GM23338 (cell line): ENCODE measurements around the gene MYO7B. TPM values are rescaled to one million over a fixed set of nuclear protein-coding genes. Genes with fewer than 3 reads are reported as not detected.

Source experiments
- ATAC-seq: fragments of 200-7000 bp; cut with Tn5 transposase; 3 replicates; pipeline ENCODE4 v1.9.1; 2020
- DNase-seq: peaks from one replicate; pipeline ENCODE4 v3.0.0-alpha.2; 2015; ENCODE audit warnings: low spot score
- H2AFZ ChIP-seq: fragments of 200-600 bp; sonication (generic); 2 replicates; pipeline ENCODE4 v1.8.0; 2016; ENCODE audit warnings: antibody characterized with exemption, mild to moderate bottlenecking, moderate library complexity
- H3F3A ChIP-seq: fragments of 200-600 bp; sonication (generic); replicated peaks from 2 replicates; pipeline ENCODE4 v1.8.0; 2017; ENCODE audit warnings: antibody characterized with exemption, mixed run types, low read depth
- H3K27ac ChIP-seq: fragments of 200-600 bp; sonication (generic); 2 replicates; pipeline ENCODE4 v1.6.1; 2016; ENCODE audit warnings: low read depth
- H3K27me3 ChIP-seq: fragments of 200-600 bp; sonication (generic); 2 replicates; pipeline ENCODE4 v1.8.0; 2016; ENCODE audit warnings: mild to moderate bottlenecking, mixed run types, moderate library complexity; ENCODE audit not compliant: insufficient read depth
- H3K36me3 ChIP-seq: fragments of 200-600 bp; sonication (generic); 2 replicates; pipeline ENCODE4 v1.8.0; 2016; ENCODE audit warnings: mild to moderate bottlenecking; ENCODE audit not compliant: insufficient read depth
- H3K4me1 ChIP-seq: fragments of 200-600 bp; sonication (generic); 2 replicates; pipeline ENCODE4 v1.8.0; 2016; ENCODE audit warnings: mild to moderate bottlenecking, moderate library complexity; ENCODE audit not compliant: insufficient read depth
- H3K4me2 ChIP-seq: fragments of 200-600 bp; sonication (generic); 2 replicates; pipeline ENCODE4 v1.7.1; 2017; ENCODE audit warnings: mixed run types
- H3K4me3 ChIP-seq: fragments of 200-600 bp; sonication (generic); 2 replicates; pipeline ENCODE4 v1.6.1; 2016; ENCODE audit warnings: mixed run types
- H3K79me2 ChIP-seq: fragments of 200-600 bp; sonication (generic); replicated peaks from 2 replicates; pipeline ENCODE4 v1.8.0; 2017; ENCODE audit warnings: mild to moderate bottlenecking; ENCODE audit not compliant: insufficient read depth
- H3K9me2 ChIP-seq: fragments of 200-600 bp; sonication (generic); 2 replicates; pipeline ENCODE4 v1.8.0; 2017; ENCODE audit not compliant: insufficient read depth
- H4K20me1 ChIP-seq: fragments of 200-600 bp; sonication (generic); replicated peaks from 2 replicates; pipeline ENCODE4 v1.8.0; 2017; ENCODE audit warnings: mild to moderate bottlenecking; ENCODE audit not compliant: insufficient read depth
- H3K27ac Mint-ChIP-seq: 2 replicates; pipeline ENCODE4 v1.8.0; 2020; ENCODE audit warnings: inconsistent platforms, mild to moderate bottlenecking, moderate library complexity, mixed read lengths
- H3K27me3 Mint-ChIP-seq: 3 replicates; pipeline ENCODE4 v1.8.0; 2022; ENCODE audit warnings: low read depth, mild to moderate bottlenecking, moderate library complexity, mixed read lengths, inconsistent platforms; ENCODE audit not compliant: insufficient read depth, poor library complexity
- H3K36me3 Mint-ChIP-seq: 3 replicates; pipeline ENCODE4 v1.8.0; 2021; ENCODE audit warnings: low read depth, mild to moderate bottlenecking, inconsistent platforms, moderate library complexity, mixed read lengths
- H3K4me1 Mint-ChIP-seq: 3 replicates; pipeline ENCODE4 v1.8.0; 2020; ENCODE audit warnings: mild to moderate bottlenecking, inconsistent platforms, mixed read lengths
- H3K4me3 Mint-ChIP-seq: 3 replicates; pipeline ENCODE4 v1.8.0; 2021; ENCODE audit warnings: moderate library complexity, mild to moderate bottlenecking, inconsistent platforms, mixed read lengths
- H3K9me3 Mint-ChIP-seq: 3 replicates; pipeline ENCODE4 v1.8.0; 2020; ENCODE audit warnings: moderate library complexity, mild to moderate bottlenecking, inconsistent platforms, mixed read lengths
- CREB1 ChIP-seq: fragments of 250-450 bp; sonication (Bioruptor Pico); IDR thresholded peaks from 2 replicates; pipeline ENCODE4 v1.5.0; 2020; ENCODE audit warnings: low read depth, mild to moderate bottlenecking, moderate library complexity
- CTCF ChIP-seq, 2 experiments: fragments of 200-600 bp in 1 of 2; sonication (generic) in 1 of 2; conservative IDR thresholded peaks; 2 replicates each; pipeline versions ENCODE4 v1.5.1 to v1.6.1; 2016 to 2017; ENCODE audit warnings: antibody characterized with exemption in 2 of 2, low read depth in 2 of 2, mild to moderate bottlenecking in 2 of 2, moderate library complexity in 1 of 2
- ETS1 ChIP-seq: IDR thresholded peaks from 2 replicates; pipeline ENCODE4 v1.6.1; 2016; ENCODE audit warnings: antibody characterized with exemption
- EZH2 ChIP-seq: fragments of 200-600 bp; sonication (generic); IDR thresholded peaks from one replicate; pipeline ENCODE4 v1.8.0; 2017; ENCODE audit warnings: antibody characterized with exemption, mild to moderate bottlenecking, low read depth; ENCODE audit not compliant: unreplicated experiment
- EZH2phosphoT487 ChIP-seq: fragments of 200-600 bp; sonication (generic); IDR thresholded peaks from one replicate; pipeline ENCODE4 v1.8.1; 2018; ENCODE audit warnings: antibody characterized with exemption; ENCODE audit not compliant: unreplicated experiment
- JUNB ChIP-seq: IDR thresholded peaks from one replicate; pipeline ENCODE4 v1.6.1; 2016; ENCODE audit warnings: antibody characterized with exemption; ENCODE audit not compliant: unreplicated experiment
- NANOG ChIP-seq: IDR thresholded peaks from 2 replicates; pipeline ENCODE4 v1.6.1; 2016; ENCODE audit warnings: antibody characterized with exemption, borderline replicate concordance
- POLR2AphosphoS5 ChIP-seq: IDR thresholded peaks from 2 replicates; pipeline ENCODE4 v1.6.1; 2016; ENCODE audit warnings: antibody characterized with exemption, low read depth
- STAT1 ChIP-seq: IDR thresholded peaks from one replicate; pipeline ENCODE4 v1.6.1; 2016; ENCODE audit warnings: antibody characterized with exemption; ENCODE audit not compliant: unreplicated experiment
- ZNF114 ChIP-seq: fragments of 250-450 bp; sonication (Bioruptor Pico); IDR thresholded peaks from 2 replicates; pipeline ENCODE4 v1.5.0; 2020; ENCODE audit warnings: mild to moderate bottlenecking, moderate library complexity
- ZNF331 ChIP-seq: fragments of 250-450 bp; sonication (Bioruptor Pico); IDR thresholded peaks from 2 replicates; pipeline ENCODE4 v1.5.0; 2020; ENCODE audit warnings: low read depth, mild to moderate bottlenecking, moderate library complexity
- ZNF462 ChIP-seq: fragments of 250-450 bp; sonication (Bioruptor Pico); IDR thresholded peaks from 2 replicates; pipeline ENCODE4 v1.5.0; 2020; ENCODE audit warnings: mild to moderate bottlenecking, moderate library complexity
- polyA plus RNA-seq: library from polyadenylated mRNA; unstranded; fragments of >200 nt; fragmentation: Nextera tagmentation; extraction: Ambion mirVana; gene quantifications from 2 replicates; pipeline ENCODE4 v1.2.1, GENCODE V29; 2016
- total RNA-seq: library from RNA; depleted of rRNA; stranded (reverse); fragments of >200 nt; shearing (Covaris generic); gene quantifications from 2 replicates; pipeline ENCODE4 v1.2.3, GENCODE V29; 2014

The MYO7B gene
- total and polyA plus RNA-seq, 2 experiments from 2014 or later: not detected

- H4K20me1 ChIP-seq: no peaks in the 10 kb centered on the region
- no peaks in the 10 kb centered on the region for H3K79me2 ChIP-seq
- no peak overlapping the region for H3K4me3 ChIP-seq
- Mint-ChIP-seq H3K4me1 (no peaks in the 10 kb centered on the region), H3K9me3 (no peaks in the 10 kb centered on the region), H3K27ac (no peak overlapping the region), H3K27me3 (peaks cover 2% of the 10 kb centered on the region), H3K36me3 (no peaks in the 10 kb centered on the region), H3K4me3 (no peak overlapping the region)
- H2AFZ ChIP-seq: peak overlapping the region; percentile 28; the same call in 1 of the 2 replicates
- no peaks in the 10 kb centered on the region for H3K4me1 ChIP-seq
- H3K4me2 ChIP-seq: no peak overlapping the region
- TF ChIP-seq STAT1 (no peak), EZH2 (no peak), CTCF (conservative IDR thresholded peaks at IDR 0.05; ENCODE audit: low read depth in 2 of 2) (no peak), ZNF114 (CRISPR knock-in tag) (no peak), ZNF462 (no peak), POLR2AphosphoS5 (no peak), ETS1 (no peak), ZNF331 (CRISPR knock-in tag) (no peak), JUNB (no peak), CREB1 (CRISPR knock-in tag) (no peak), EZH2phosphoT487 (no peak), NANOG (no peak)
- H3K9me2 ChIP-seq: no peaks in the 10 kb centered on the region
- no peaks in the 10 kb centered on the region for H3K36me3 ChIP-seq
- no peak for DNase-seq
- H3K27me3 ChIP-seq: no peaks in the 10 kb centered on the region
- H3F3A ChIP-seq: no peaks in the 10 kb centered on the region
- no peak overlapping the region for H3K27ac ChIP-seq
- no peak for ATAC-seq
These were observed 62.5 kb downstream of the MYO7B start for GRCh38 chr2:127597984-127598380.
